Measurements from ENCODE around the gene KLHL15. TPM values are rescaled to one million over a fixed set of nuclear protein-coding genes. Genes with fewer than 3 reads are reported as not detected.

Gene KLHL15
- total and polyA plus RNA-seq, 2 donors (not counting 3 experiments of a cell fraction or from before 2014, with no cell fraction given): 1.4 to 3.6 TPM

- no peaks in the 10 kb centered on the region for H3K9me1 ChIP-seq (replicated peaks; ENCODE audit: control insufficient read depth, extremely low read depth, insufficient read depth, low read length)
- no peak overlapping the region for H3K4me3 ChIP-seq (replicated peaks in 1 of 3; ENCODE audit: insufficient read depth in 1 of 3, low read depth in 1 of 3, low read length in 3 of 3)
- ChIA-PET CTCF (no interaction called here), POLR2A (no interaction called here)
- peaks cover 2% of the 10 kb centered on the region for H3K79me2 ChIP-seq (ENCODE audit: control insufficient read depth, insufficient read depth, low read length)
- TF ChIP-seq EZH2 (IDR thresholded peaks at IDR 0.05; ENCODE audit: borderline replicate concordance, low read depth, low read length, severe bottlenecking) (no peak), GATA2 (IDR thresholded peaks at IDR 0.05; ENCODE audit: insufficient read depth, insufficient read length, low read depth, low read length) (no peak), FOS (IDR thresholded peaks at IDR 0.05; ENCODE audit: borderline replicate concordance, insufficient read depth, low read length) (no peak), JUN (IDR thresholded peaks at IDR 0.05; ENCODE audit: borderline replicate concordance, insufficient read depth, insufficient read length, low read depth) (no peak), POLR2A (IDR thresholded peaks at IDR 0.05; ENCODE audit: low read depth, low read length) (no peak), POLR2AphosphoS5 (IDR thresholded peaks at IDR 0.05; ENCODE audit: insufficient read depth, low read depth, low read length) (no peak), CTCF (IDR thresholded peaks at IDR 0.05; ENCODE audit: extremely low read depth in 1 of 2, insufficient read depth in 1 of 2, low read depth in 1 of 2, low read length in 2 of 2) (no peak), MYC (IDR thresholded peaks at IDR 0.05; ENCODE audit: low read depth, low read length) (no peak), MAX (IDR thresholded peaks at IDR 0.05; ENCODE audit: insufficient read depth, insufficient read length) (no peak)
- no peaks in the 10 kb centered on the region for H4K20me1 ChIP-seq (replicated peaks; ENCODE audit: control insufficient read depth, extremely low read depth, insufficient read depth, low read length)
- H3K36me3 ChIP-seq (ENCODE audit: control insufficient read depth in 2 of 2, extremely low read depth in 1 of 2, insufficient read depth in 2 of 2, low read length in 2 of 2): no peaks in the 10 kb centered on the region
- dilution Hi-C loops (cut with MboI; ENCODE audit: extremely low pct_ligation_motif_present, low sequenced_read_pairs): no loop called here
- DNase-seq (ENCODE audit: low read depth, low spot score) (no peak), FAIRE-seq (no peak)
- H3K9ac ChIP-seq (replicated peaks; ENCODE audit: extremely low read depth, insufficient read depth, low read length): no peak overlapping the region
- H3K9me3 ChIP-seq (replicated peaks; ENCODE audit: control insufficient read depth, insufficient read depth, low read length): no peaks in the 10 kb centered on the region
- intact Hi-C loops (cut with micrococcal nuclease): no loop called here
- no TSS peak for BruUV-seq (replicated peaks)
- H3K4me2 ChIP-seq (ENCODE audit: insufficient read depth, low read length): no peak overlapping the region
- no peak overlapping the region for H2AFZ ChIP-seq (ENCODE audit: low read depth, low read length)
- no peak overlapping the region for H3K27ac ChIP-seq (ENCODE audit: insufficient read depth, low read depth, low read length)
- H3K27me3 ChIP-seq (ENCODE audit: control insufficient read depth in 2 of 2, insufficient read depth in 2 of 2, low read length in 2 of 2): no peaks in the 10 kb centered on the region
- H3K4me1 ChIP-seq (ENCODE audit: control insufficient read depth, extremely low read depth, insufficient read depth, low read length): no peaks in the 10 kb centered on the region
These were observed 12.5 kb downstream of the KLHL15 start for GRCh38 chrX:24014388-24015018.
